RPMI8226 (cell line): ENCODE measurements around the gene FSTL4.

ENCODE experiments used
- DNase-seq: peaks from one replicate; pipeline ENCODE4 v3.0.0-alpha.2; 2015

The FSTL4 gene

GRCh38 chr5:133610489-133611356 lies 1.6 kb downstream of the FSTL4 start:
- peak; percentile 86 for DNase-seq

- DNase-seq = no peak
Observed at GRCh38 chr5:133607451-133607850, 4.9 kb downstream of the FSTL4 start.

GRCh38 chr5:133606835-133607234 lies 5.5 kb downstream of the FSTL4 start:
- DNase-seq = no peak

DNA sequence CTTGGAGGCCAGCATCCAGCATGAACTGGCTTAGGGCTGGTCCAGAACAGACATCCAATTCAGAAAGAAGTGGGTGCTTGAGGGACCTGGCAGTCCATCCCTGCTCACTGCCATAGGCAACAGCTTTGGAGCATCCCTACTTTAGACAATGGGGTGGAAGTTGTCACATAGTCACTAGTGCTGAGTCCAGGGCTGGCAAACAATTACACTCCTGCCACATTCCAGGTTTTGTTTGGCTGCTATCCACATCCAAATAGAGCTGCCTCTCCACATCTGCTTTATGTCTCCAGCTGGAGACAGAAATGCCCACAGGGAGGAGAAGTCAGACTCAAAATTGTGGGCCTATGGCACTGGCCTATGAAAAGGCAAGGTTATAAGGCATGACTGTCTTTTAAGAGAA lies 7.0 kb downstream of the FSTL4 start:
- no peak for DNase-seq

GRCh38 chr5:133603711-133604110 lies 8.6 kb downstream of the FSTL4 start:
- no peak for DNase-seq

DNA sequence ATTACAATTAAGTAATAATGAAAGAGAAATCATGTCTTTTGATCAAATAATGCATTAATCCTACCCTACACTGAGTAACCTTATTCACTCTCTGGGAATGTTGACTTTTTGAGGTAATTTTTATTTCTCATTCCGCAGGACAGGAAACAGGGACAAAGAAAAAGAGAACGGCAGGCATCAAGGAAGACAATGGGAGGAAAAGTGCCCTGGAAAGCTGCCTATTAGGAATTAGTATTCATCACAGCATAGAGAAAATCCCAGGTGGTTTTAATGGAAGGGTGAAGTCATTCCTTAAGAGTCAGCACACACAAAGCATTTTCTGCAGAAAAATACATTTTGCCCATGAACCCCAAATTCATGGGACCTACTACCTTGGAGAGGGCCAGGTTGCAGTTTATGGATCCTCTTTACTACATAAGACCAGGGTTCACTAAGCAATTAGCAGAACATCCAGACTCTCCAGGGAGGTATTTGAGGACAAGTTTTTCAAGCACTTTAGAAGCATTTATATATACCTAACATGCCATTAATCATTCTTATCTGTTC lies 9.4 kb downstream of the FSTL4 start:
- DNase-seq = no peak

- no peak for DNase-seq
Observed at GRCh38 chr5:133599600-133599999, 12.7 kb downstream of the FSTL4 start.

GRCh38 chr5:133599044-133599443 lies 13.3 kb downstream of the FSTL4 start:
- no peak for DNase-seq

GRCh38 chr5:133596049-133596448 lies 16.3 kb downstream of the FSTL4 start:
- no peak for DNase-seq

DNA sequence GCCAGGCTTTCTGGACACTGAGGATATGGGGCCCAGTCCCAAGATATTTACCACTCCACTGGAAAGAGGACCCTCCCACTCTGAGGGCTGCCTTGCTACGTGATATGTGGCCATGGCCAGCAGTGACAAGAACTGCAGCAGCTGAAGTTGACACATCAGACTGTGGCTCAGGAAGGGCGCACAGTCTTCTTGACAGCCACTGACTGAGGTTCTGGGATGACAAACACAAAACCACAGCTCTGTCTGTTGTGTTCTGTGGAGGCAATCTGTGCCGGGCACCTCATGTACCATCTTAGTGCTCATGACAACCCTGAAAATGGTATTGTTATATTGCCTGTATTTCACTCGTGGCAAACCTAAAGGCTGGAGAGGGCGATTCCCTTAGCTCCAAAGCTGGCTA lies 16.9 kb downstream of the FSTL4 start:
- DNase-seq = no peak

- DNase-seq = no peak
Observed at GRCh38 chr5:133589286-133589685, 23.1 kb downstream of the FSTL4 start.

GRCh38 chr5:133582971-133583370 lies 29.4 kb downstream of the FSTL4 start:
- DNase-seq = no peak

GRCh38 chr5:133581918-133582317 lies 30.4 kb downstream of the FSTL4 start:
- no peak for DNase-seq

GRCh38 chr5:133581348-133581747 lies 31.0 kb downstream of the FSTL4 start:
- no peak for DNase-seq

- no peak for DNase-seq
Observed at GRCh38 chr5:133580618-133581017, 31.7 kb downstream of the FSTL4 start.

GRCh38 chr5:133579766-133580165 lies 32.6 kb downstream of the FSTL4 start:
- no peak for DNase-seq

DNA sequence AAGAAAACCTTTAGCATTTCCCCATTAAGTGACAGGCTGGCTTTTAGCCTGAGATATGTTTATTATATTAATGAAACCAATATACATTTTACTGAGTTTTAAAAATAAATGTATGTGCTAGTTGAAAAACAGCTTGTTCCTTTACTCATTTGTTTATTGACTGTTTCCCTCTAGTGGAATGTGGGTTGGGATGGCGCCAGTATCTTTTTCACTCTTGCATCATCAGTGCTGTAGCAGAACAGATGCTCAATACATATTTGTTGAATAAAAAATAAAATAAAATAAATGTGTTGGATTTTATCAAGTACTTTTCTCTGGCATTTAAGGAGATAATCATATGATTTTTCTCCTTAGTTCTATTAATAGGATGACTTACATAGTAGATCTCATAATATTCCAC lies 43.0 kb downstream of the FSTL4 start:
- DNase-seq = no peak

DNA sequence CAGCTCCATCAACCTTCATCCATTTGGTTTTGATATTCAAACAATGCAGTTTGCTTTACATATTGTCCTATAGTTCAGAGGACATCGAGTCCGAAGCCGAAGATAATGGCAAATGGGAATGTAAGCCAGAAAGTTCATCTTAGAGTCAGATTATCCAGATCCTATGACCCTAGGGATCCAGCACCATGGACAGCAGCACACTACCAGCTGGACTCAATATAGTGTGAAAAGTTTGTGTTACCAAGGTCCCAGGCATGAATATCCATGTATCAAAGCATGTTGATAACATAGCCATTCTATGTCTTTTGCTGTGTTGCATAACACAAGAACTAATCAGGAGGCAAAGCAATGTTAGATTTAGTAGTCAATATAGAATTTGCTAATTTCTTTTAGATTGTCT lies 46.3 kb downstream of the FSTL4 start:
- DNase-seq = peak; percentile 54

GRCh38 chr5:133564921-133565565 lies 47.3 kb downstream of the FSTL4 start:
- no peak for DNase-seq

- no peak for DNase-seq
Observed at GRCh38 chr5:133562554-133562953, 49.8 kb downstream of the FSTL4 start.

- DNase-seq = no peak
Observed at GRCh38 chr5:133559960-133560359, 52.4 kb downstream of the FSTL4 start.

DNA sequence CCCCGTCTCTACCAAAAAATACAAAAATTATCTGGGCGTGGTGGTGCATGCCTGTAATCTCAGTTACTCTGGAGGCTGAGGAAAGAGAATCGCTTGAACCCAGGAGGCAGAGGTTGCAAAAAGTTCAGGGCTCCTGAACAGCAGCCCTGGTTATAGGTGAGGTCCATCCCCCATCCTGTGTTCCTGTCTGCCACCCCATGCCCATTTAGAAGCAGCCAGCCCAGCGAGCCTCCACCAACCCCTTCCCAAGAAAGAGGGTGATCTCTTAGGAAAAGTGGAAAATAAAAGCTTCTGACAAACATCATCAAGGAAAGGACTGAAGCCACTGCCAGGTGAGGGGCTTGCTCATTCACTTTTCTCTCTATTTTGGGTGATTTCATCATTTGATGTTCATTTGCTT lies 55.8 kb downstream of the FSTL4 start:
- DNase-seq = no peak

- no peak for DNase-seq
Observed at GRCh38 chr5:133554279-133554678, 58.1 kb downstream of the FSTL4 start.

GRCh38 chr5:133552925-133553525 lies 59.3 kb downstream of the FSTL4 start:
- peak; percentile 74 for DNase-seq
